CD4-positive, alpha-beta memory T cell (primary cell): ENCODE measurements around the gene TMEM225B. TPM values are rescaled to one million over a fixed set of nuclear protein-coding genes. Genes with fewer than 3 reads are reported as not detected.
A peak's percentile ranks its signal among the peaks of the same experiment; 100 is the strongest.

Experiments used
- CTCF ChIA-PET: fragments of 350-600 bp; sonication (Branson Sonifier 250); formaldehyde crosslinking; loops from one replicate; lab custom pipeline; 2021; ENCODE audit warnings: inconsistent platforms; ENCODE audit not compliant: partially characterized antibody; lab: Charles Lee
- POLR2A ChIA-PET: fragments of 350-600 bp; sonication (Branson Sonifier 250); formaldehyde crosslinking; loops from one replicate; lab custom pipeline; 2021; ENCODE audit not compliant: partially characterized antibody; lab: Charles Lee
- DNase-seq, 5 donors: peaks; one replicate each; pipeline versions ENCODE4 v3.0.0 to v3.0.0-alpha.2; 2020 to 2022; ENCODE audit warnings: mixed read lengths in 1 of 5
- H3K27ac ChIP-seq: one replicate; pipeline ENCODE4 v1.7.0; 2013; ENCODE audit warnings: low read depth, low read length
- H3K27me3 ChIP-seq: 2 replicates; pipeline ENCODE4 v1.7.0; 2013; ENCODE audit warnings: mild to moderate bottlenecking, low read length, moderate library complexity; ENCODE audit not compliant: insufficient read depth
- H3K36me3 ChIP-seq: 2 replicates; pipeline ENCODE4 v1.7.0; 2013; ENCODE audit warnings: mild to moderate bottlenecking, low read length, moderate library complexity; ENCODE audit not compliant: insufficient read depth
- H3K4me1 ChIP-seq: 2 replicates; pipeline ENCODE4 v1.7.0; 2013; ENCODE audit warnings: mild to moderate bottlenecking, low read length, moderate library complexity; ENCODE audit not compliant: insufficient read depth
- H3K4me3 ChIP-seq, 2 donors: one replicate each; pipeline ENCODE4 v1.7.0; 2013; ENCODE audit warnings: low read length in 2 of 2, mild to moderate bottlenecking in 1 of 2
- H3K9me3 ChIP-seq, 2 donors: one replicate each; pipeline ENCODE4 v1.7.0; 2013; ENCODE audit warnings: low read length in 2 of 2, control low read depth in 1 of 2; ENCODE audit not compliant: control insufficient read depth in 1 of 2
- H3K27ac Mint-ChIP-seq, 7 donors: one replicate each; pipeline ENCODE4 v1.8.0; 2020 to 2021; ENCODE audit warnings: mixed read lengths in 7 of 7, mild to moderate bottlenecking in 6 of 7, inconsistent platforms in 3 of 7, moderate library complexity in 3 of 7
- H3K27me3 Mint-ChIP-seq, 2 donors: one replicate each; pipeline ENCODE4 v1.8.0; 2020 to 2021; ENCODE audit warnings: mixed read lengths in 2 of 2
- H3K36me3 Mint-ChIP-seq, 2 donors: one replicate each; pipeline ENCODE4 v1.8.0; 2020 to 2021; ENCODE audit warnings: mixed read lengths in 2 of 2, inconsistent platforms in 1 of 2, mild to moderate bottlenecking in 1 of 2
- H3K4me1 Mint-ChIP-seq, 4 donors: one replicate each; pipeline ENCODE4 v1.8.0; 2020 to 2021; ENCODE audit warnings: mixed read lengths in 4 of 4, mild to moderate bottlenecking in 1 of 4
- H3K4me3 Mint-ChIP-seq, 8 donors: one replicate each; pipeline ENCODE4 v1.8.0; 2020 to 2021; ENCODE audit warnings: mixed read lengths in 8 of 8, mild to moderate bottlenecking in 7 of 8, moderate library complexity in 6 of 8, inconsistent platforms in 3 of 8
- H3K9me3 Mint-ChIP-seq, 8 donors: one replicate each; pipeline ENCODE4 v1.8.0; 2020 to 2021; ENCODE audit warnings: mixed read lengths in 8 of 8, mild to moderate bottlenecking in 5 of 8, inconsistent platforms in 3 of 8, moderate library complexity in 1 of 8
- intact Hi-C: fragments of 100-400 bp; cut with micrococcal nuclease; formaldehyde crosslinking; loops from one replicate; pipeline ENCODE4 v1.15.1; 2023
- polyA plus RNA-seq, 2 donors: library from polyadenylated mRNA; unstranded; fragments of 300-500 nt; fragmentation: Illumina TruSeq; gene quantifications; one replicate each; pipeline ENCODE4 v1.2.3, GENCODE V29; 2021
- total RNA-seq, 2 experiments: library from RNA; stranded (reverse); gene quantifications; one replicate each; pipeline ENCODE4 v1.2.3, GENCODE V29; 2021

Gene TMEM225B
- total and polyA plus RNA-seq, 4 experiments from 2014 or later, result 0.61 to 1.1 (median 1.0) TPM

GRCh38 chr7:99615989-99616358 is 17.9 kb downstream of the TMEM225B start:
- DNase-seq, result no peak
- ChIA-PET POLR2A (interaction anchor here (1.1 to 3.6 kb wide), 11 partner anchors 9 to 485 kb away, joined by 3 to 53 read pairs (median 5); partner anchors contain the start of genes ATP5MF, FAM200A, MCM7 and TMEM225B), CTCF (interaction anchor here (0.8 to 1.7 kb wide), 4 partner anchors 8 to 59 kb away, joined by 3 to 6 read pairs (median 3); partner anchors contain the start of gene ZNF655)
- Histone ChIP-seq H3K36me3 (peaks cover 23% of the 10 kb centered on the region), H3K27ac (no peak overlapping the region), H3K9me3 (no peaks in the 10 kb centered on the region), H3K4me1 (peaks cover 21% of the 10 kb centered on the region), H3K4me3 (peak overlapping the region; percentile 79), H3K27me3 (no peaks in the 10 kb centered on the region)
- Mint-ChIP-seq H3K36me3 (peaks cover 21 to 42% of the 10 kb centered on the region in 2 donors), H3K9me3 (no peaks in the 10 kb centered on the region), H3K4me1 (peaks cover 18 to 48% (median 37%) of the 10 kb centered on the region in 4 donors), H3K4me3 (peak overlapping the region; percentile 96 to 99 (median 98)), H3K27ac (peak overlapping the region; percentile 90 to 99 (median 96)), H3K27me3 (no peaks in the 10 kb centered on the region)
- intact Hi-C loops, result loop anchor here (1.0 to 2.0 kb wide), 6 partner anchors 8 to 143 kb away; partner anchors contain the start of genes ZKSCAN5, ZNF655 and ZNF789

GRCh38 chr7:99616359-99617191 is 18.5 kb downstream of the TMEM225B start, which contains the start of gene ZSCAN25:
Gene ZSCAN25 (plus strand): TSS chr7:99616946. CDS start chr7:99619607, 2,661 bp downstream.
- DNase-seq, result peak; percentile 85 to 86 (median 86)
- Mint-ChIP-seq H3K36me3 (peaks cover 27 to 48% of the 10 kb centered on the region in 2 donors), H3K27me3 (no peaks in the 10 kb centered on the region), H3K27ac (peak within 1 kb of the TSS; percentile 90 to 99 (median 96)), H3K4me3 (peak within 1 kb of the TSS; percentile 96 to 99 (median 98)), H3K4me1 (peaks cover 18 to 53% (median 37%) of the 10 kb centered on the region in 4 donors), H3K9me3 (no peaks in the 10 kb centered on the region)
- H3K27me3 ChIP-seq, result no peaks in the 10 kb centered on the region
- intact Hi-C loops, result loop anchor here (1.0 to 2.0 kb wide), 6 partner anchors 8 to 144 kb away; partner anchors contain the start of genes ZKSCAN5, ZNF655 and ZNF789
- H3K4me3 ChIP-seq, result peak within 1 kb of the TSS; percentile 79
- H3K4me1 ChIP-seq, result peaks cover 21% of the 10 kb centered on the region
- no peaks in the 10 kb centered on the region for H3K9me3 ChIP-seq
- H3K27ac ChIP-seq, result peak within 1 kb of the TSS; percentile 96
- ChIA-PET POLR2A (interaction anchor here (1.1 to 3.6 kb wide), 12 partner anchors 8 to 484 kb away, joined by 3 to 53 read pairs (median 6); partner anchors contain the start of genes ATP5MF, BUD31, FAM200A and MCM7), CTCF (interaction anchor here (0.8 to 1.7 kb wide), 4 partner anchors 8 to 59 kb away, joined by 3 to 6 read pairs (median 3); partner anchors contain the start of gene ZNF655)
- peaks cover 29% of the 10 kb centered on the region for H3K36me3 ChIP-seq

GRCh38 chr7:99617192-99617781 is 19.2 kb downstream of the TMEM225B start:
- Histone ChIP-seq H3K4me3 (peak overlapping the region; percentile 79), H3K9me3 (no peaks in the 10 kb centered on the region), H3K27ac (peak overlapping the region; percentile 96), H3K27me3 (no peaks in the 10 kb centered on the region), H3K4me1 (peaks cover 21% of the 10 kb centered on the region), H3K36me3 (peaks cover 34% of the 10 kb centered on the region)
- H3K27ac Mint-ChIP-seq, result peak overlapping the region; percentile 90 to 99 (median 96)
- peaks cover 18 to 55% (median 38%) of the 10 kb centered on the region in 4 donors for H3K4me1 Mint-ChIP-seq
- H3K27me3 Mint-ChIP-seq, result no peaks in the 10 kb centered on the region
- intact Hi-C loops, result loop anchor here (2.0 kb wide), 3 partner anchors 36 to 144 kb away; partner anchors contain the start of genes ZNF655 and ZNF789
- no peaks in the 10 kb centered on the region for H3K9me3 Mint-ChIP-seq
- ChIA-PET CTCF (no interaction called here), POLR2A (interaction anchor here (0.6 to 3.6 kb wide), 13 partner anchors 7 to 484 kb away, joined by 3 to 53 read pairs (median 5); partner anchors contain the start of genes ATP5MF, BUD31, FAM200A and MCM7)
- H3K4me3 Mint-ChIP-seq, result peak overlapping the region; percentile 96 to 99 (median 98)
- peaks cover 30 to 53% of the 10 kb centered on the region in 2 donors for H3K36me3 Mint-ChIP-seq
- DNase-seq, result no peak

DNA sequence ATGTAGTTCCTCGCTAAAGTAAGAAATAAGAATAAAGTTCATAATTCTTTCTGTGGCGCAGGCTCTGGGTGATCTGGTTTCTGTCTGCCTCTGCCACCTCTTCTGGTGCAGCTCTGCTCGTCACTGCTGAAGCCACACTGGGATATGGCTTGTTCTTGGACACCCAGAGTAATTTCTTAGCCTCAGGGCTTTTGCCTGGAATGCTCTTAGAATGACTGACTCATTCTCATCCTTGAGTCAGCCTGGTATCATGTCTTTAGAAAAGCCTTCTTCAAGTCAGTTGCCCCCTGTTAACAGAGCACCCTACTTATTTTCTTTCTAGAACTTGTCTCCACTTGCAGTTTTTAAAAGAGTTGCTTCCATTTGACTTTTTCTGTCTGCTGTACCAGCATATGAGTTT is 20.7 kb downstream of the TMEM225B start:
- POLR2A ChIA-PET, result no interaction called here
- Mint-ChIP-seq H3K36me3 (peaks cover 40 to 67% of the 10 kb centered on the region in 2 donors), H3K4me3 (peak overlapping the region; percentile 60 to 98 (median 96)), H3K9me3 (no peaks in the 10 kb centered on the region), H3K4me1 (peaks cover 26 to 69% (median 49%) of the 10 kb centered on the region in 4 donors), H3K27ac (peak overlapping the region; percentile 83 to 98 (median 90)), H3K27me3 (no peaks in the 10 kb centered on the region)
- Histone ChIP-seq H3K4me1 (peaks cover 30% of the 10 kb centered on the region), H3K4me3 (no peak overlapping the region), H3K36me3 (peaks cover 38% of the 10 kb centered on the region), H3K27me3 (no peaks in the 10 kb centered on the region), H3K27ac (peak overlapping the region; percentile 25), H3K9me3 (no peaks in the 10 kb centered on the region)
- intact Hi-C loops, result no loop called here
- CTCF ChIA-PET, result no interaction called here
- no peak for DNase-seq

GRCh38 chr7:99619571-99620130 is 21.6 kb downstream of the TMEM225B start:
- H3K27me3 Mint-ChIP-seq, result no peaks in the 10 kb centered on the region
- intact Hi-C loops, result no loop called here
- H3K4me3 ChIP-seq, result no peak overlapping the region
- no peaks in the 10 kb centered on the region for H3K9me3 ChIP-seq
- no peak for DNase-seq
- H3K4me3 Mint-ChIP-seq, result no peak overlapping the region
- peaks cover 39% of the 10 kb centered on the region for H3K4me1 ChIP-seq
- H3K27ac Mint-ChIP-seq, result peak overlapping the region in 3 of 7 donors; percentile 54 to 90 (median 55)
- no peak overlapping the region for H3K27ac ChIP-seq
- peaks cover 38% of the 10 kb centered on the region for H3K36me3 ChIP-seq
- H3K4me1 Mint-ChIP-seq, result peaks cover 36 to 78% (median 58%) of the 10 kb centered on the region in 4 donors
- CTCF ChIA-PET, result no interaction called here
- peaks cover 50 to 77% of the 10 kb centered on the region in 2 donors for H3K36me3 Mint-ChIP-seq
- H3K9me3 Mint-ChIP-seq, result no peaks in the 10 kb centered on the region
- H3K27me3 ChIP-seq, result no peaks in the 10 kb centered on the region
- POLR2A ChIA-PET, result no interaction called here

GRCh38 chr7:99621271-99621670 is 23.2 kb downstream of the TMEM225B start:
- peaks cover 42% of the 10 kb centered on the region for H3K4me1 ChIP-seq
- Mint-ChIP-seq H3K27me3 (no peaks in the 10 kb centered on the region), H3K4me3 (no peak overlapping the region), H3K9me3 (no peaks in the 10 kb centered on the region), H3K27ac (peak overlapping the region in 4 of 7 donors; percentile 18 to 60 (median 52)), H3K4me1 (peaks cover 42 to 86% (median 62%) of the 10 kb centered on the region in 4 donors), H3K36me3 (peaks cover 54 to 90% of the 10 kb centered on the region in 2 donors)
- H3K4me3 ChIP-seq, result no peak overlapping the region
- DNase-seq, result no peak
- POLR2A ChIA-PET, result no interaction called here
- no peaks in the 10 kb centered on the region for H3K27me3 ChIP-seq
- CTCF ChIA-PET, result no interaction called here
- no peaks in the 10 kb centered on the region for H3K9me3 ChIP-seq
- intact Hi-C loops, result no loop called here
- H3K27ac ChIP-seq, result no peak overlapping the region
- peaks cover 51% of the 10 kb centered on the region for H3K36me3 ChIP-seq
